WTC11 (cell line): Measurements from ENCODE around the gene FNDC5. TPM values are rescaled to one million over a fixed set of nuclear protein-coding genes. Genes with fewer than 3 reads are reported as not detected.

Experiments
- ATAC-seq: fragments of 200-7000 bp; cut with Tn5 transposase; 2 replicates; pipeline ENCODE4 v1.10.0; 2021; ENCODE audit warnings: mild to moderate bottlenecking, moderate library complexity
- CTCF ChIA-PET: fragments of 300-600 bp; sonication (Branson Sonifier 250); formaldehyde crosslinking; loops from one replicate; lab custom pipeline; 2021; ENCODE audit warnings: antibody characterized with exemption; lab: Charles Lee
- POLR2A ChIA-PET: fragments of 350-600 bp; sonication (Branson Sonifier 250); formaldehyde crosslinking; loops from one replicate; lab custom pipeline; 2021; ENCODE audit warnings: antibody characterized with exemption; lab: Charles Lee
- DNase-seq: peaks from one replicate; pipeline ENCODE4 v3.0.0; 2021; ENCODE audit warnings: low spot score
- H3K27ac Mint-ChIP-seq: 2 replicates; pipeline ENCODE4 v1.8.0; 2021; ENCODE audit warnings: mixed read lengths
- H3K27me3 Mint-ChIP-seq: 2 replicates; pipeline ENCODE4 v1.8.0; 2021; ENCODE audit warnings: low read depth, mild to moderate bottlenecking, moderate library complexity, mixed read lengths
- H3K36me3 Mint-ChIP-seq: 2 replicates; pipeline ENCODE4 v1.8.0; 2021; ENCODE audit warnings: mixed read lengths
- H3K4me1 Mint-ChIP-seq: 2 replicates; pipeline ENCODE4 v1.8.0; 2022; ENCODE audit warnings: mixed read lengths
- H3K4me3 Mint-ChIP-seq: 2 replicates; pipeline ENCODE4 v1.8.0; 2021; ENCODE audit warnings: mild to moderate bottlenecking, moderate library complexity, mixed read lengths
- H3K9me3 Mint-ChIP-seq: 2 replicates; pipeline ENCODE4 v1.8.0; 2021; ENCODE audit warnings: mixed read lengths
- EMX1 ChIP-seq: fragments of 250-450 bp; sonication (Bioruptor Pico); IDR thresholded peaks from 2 replicates; pipeline ENCODE4 v1.8.0; 2021; ENCODE audit warnings: mild to moderate bottlenecking
- KAT7 ChIP-seq: sonication (generic); formaldehyde crosslinking; IDR thresholded peaks from 2 replicates; pipeline ENCODE4 v1.8.1; 2023; ENCODE audit warnings: missing genetic modification reagents, mild to moderate bottlenecking, borderline replicate concordance
- MYBL2 ChIP-seq: sonication (generic); formaldehyde crosslinking; IDR thresholded peaks from 2 replicates; pipeline ENCODE4 v1.8.1; 2023; ENCODE audit warnings: mild to moderate bottlenecking, moderate library complexity, missing genetic modification reagents
- NFATC4 ChIP-seq: fragments of 250-450 bp; sonication (Bioruptor Pico); IDR thresholded peaks from 2 replicates; pipeline ENCODE4 v1.9.0; 2021; ENCODE audit warnings: mild to moderate bottlenecking
- NFE2L1 ChIP-seq: sonication (generic); formaldehyde crosslinking; IDR thresholded peaks from 2 replicates; pipeline ENCODE4 v1.8.1; 2023; ENCODE audit warnings: missing genetic modification reagents
- ZNF423 ChIP-seq: fragments of 250-450 bp; sonication (Bioruptor Pico); IDR thresholded peaks from 2 replicates; pipeline ENCODE4 v2.1.2; 2022; ENCODE audit warnings: mild to moderate bottlenecking, moderate library complexity
- total RNA-seq: library from RNA; stranded (reverse); gene quantifications from 3 replicates; pipeline ENCODE4 v1.2.3, GENCODE V29; 2021
- TF ChIP-seq, protein P1 (sequence below): sonication (generic); formaldehyde crosslinking; IDR thresholded peaks from 2 replicates; pipeline ENCODE4 v1.8.0; 2022; ENCODE audit warnings: mild to moderate bottlenecking, missing genetic modification reagents
- TF ChIP-seq, protein P2 (sequence below): sonication (generic); formaldehyde crosslinking; IDR thresholded peaks from 2 replicates; pipeline ENCODE4 v1.8.1; 2022; ENCODE audit warnings: low read depth, mild to moderate bottlenecking, moderate library complexity, missing genetic modification reagents, borderline replicate concordance
- TF ChIP-seq, protein P3 (sequence below): sonication (generic); formaldehyde crosslinking; IDR thresholded peaks from 2 replicates; pipeline ENCODE4 v1.8.0; 2023; ENCODE audit warnings: mild to moderate bottlenecking, missing genetic modification reagents
- TF ChIP-seq, protein P4 (sequence below): fragments of 250-450 bp; sonication (Bioruptor Pico); conservative IDR thresholded peaks from 2 replicates; pipeline ENCODE4 v1.9.0; 2021; ENCODE audit warnings: mild to moderate bottlenecking
- TF ChIP-seq, protein P5 (sequence below): fragments of 250-450 bp; sonication (Bioruptor Pico); IDR thresholded peaks from 2 replicates; pipeline ENCODE4 v1.9.0; 2021; ENCODE audit warnings: mild to moderate bottlenecking
- TF ChIP-seq, protein P6 (sequence below): sonication (generic); formaldehyde crosslinking; IDR thresholded peaks from 2 replicates; pipeline ENCODE4 v1.8.1; 2023; ENCODE audit warnings: mild to moderate bottlenecking, missing genetic modification reagents, borderline replicate concordance
- TF ChIP-seq, protein P7 (sequence below): sonication (generic); formaldehyde crosslinking; IDR thresholded peaks from 2 replicates; pipeline ENCODE4 v1.8.0; 2023; ENCODE audit warnings: missing genetic modification reagents, mild to moderate bottlenecking, borderline replicate concordance
- TF ChIP-seq, protein P8 (sequence below): sonication (generic); formaldehyde crosslinking; IDR thresholded peaks from 2 replicates; pipeline ENCODE4 v1.8.1; 2023; ENCODE audit warnings: mild to moderate bottlenecking, missing genetic modification reagents

Gene FNDC5
- total RNA-seq, 1 experiment from 2014 or later = 1.2 TPM

DNA sequence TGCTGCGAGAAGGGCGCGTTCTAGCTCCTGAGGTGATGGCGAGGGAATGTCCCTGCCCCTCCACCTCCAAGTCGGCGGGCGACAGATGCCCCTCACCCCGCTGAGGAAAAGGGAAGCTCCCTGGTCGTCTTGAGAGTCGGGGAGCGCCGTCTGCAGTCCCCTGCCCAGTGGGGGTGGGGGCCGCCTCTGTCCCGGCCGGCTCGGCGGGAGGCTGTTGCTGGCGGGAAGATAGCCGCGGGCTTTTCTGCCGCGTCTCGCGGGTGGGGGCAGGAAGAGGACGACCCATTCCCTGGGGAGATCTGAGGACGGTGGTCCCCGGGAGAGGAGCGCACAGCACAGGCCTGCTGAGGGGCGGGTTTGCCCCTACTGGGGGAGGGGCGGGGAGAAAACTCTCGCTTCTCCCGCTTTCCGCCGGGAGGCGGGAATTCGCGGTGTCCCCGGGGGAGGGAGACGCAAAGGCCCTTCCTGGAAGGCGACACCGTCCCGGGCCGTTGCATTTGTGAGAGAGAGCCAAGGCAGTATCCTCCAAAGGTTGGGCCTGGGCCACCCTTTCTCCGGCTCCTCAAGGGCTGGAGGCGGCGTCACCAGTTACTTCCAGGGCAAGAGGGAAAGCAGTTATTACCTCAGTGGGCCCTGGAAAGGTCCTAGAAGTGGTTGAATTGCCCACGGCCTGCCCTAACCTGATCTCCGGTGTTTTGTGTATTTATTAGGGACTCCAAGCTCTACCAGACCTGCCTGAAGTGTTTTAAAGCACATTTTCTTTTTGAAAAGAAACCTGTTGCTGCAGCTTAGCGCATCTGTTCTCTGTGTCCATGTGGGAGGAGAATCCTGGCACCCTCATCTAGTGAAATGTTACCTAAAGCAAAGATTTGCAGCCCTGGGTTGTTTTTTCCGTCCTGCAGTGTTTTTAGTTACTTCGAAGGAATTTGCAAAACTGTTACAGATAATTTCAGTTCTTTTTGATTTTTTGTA, 52.6 kb downstream of the FNDC5 start:
- peak overlapping the region; percentile 100 for H3K4me3 Mint-ChIP-seq
- H3K9me3 Mint-ChIP-seq = no peaks in the 10 kb centered on the region; the same call in 1 of the 2 replicates
- peaks cover 15% of the 10 kb centered on the region for H3K36me3 Mint-ChIP-seq
- H3K27ac Mint-ChIP-seq = peak overlapping the region; percentile 97
- ChIA-PET POLR2A (interaction anchor here (1.0 to 1.4 kb wide), 3 partner anchors 43 to 424 kb away, joined by 3 to 5 read pairs (median 4); partner anchors contain the start of gene BSDC1), CTCF (interaction anchor here (1.1 to 1.9 kb wide), 2 partner anchors 53 to 58 kb away, joined by 3 to 5 read pairs; no protein-coding TSS in a partner anchor)
- ATAC-seq (peak; percentile 25), DNase-seq (peak; percentile 80)
- H3K27me3 Mint-ChIP-seq = no peaks in the 10 kb centered on the region
- H3K4me1 Mint-ChIP-seq = peaks cover 42% of the 10 kb centered on the region
- 0 out of 2 replicates have a peak, but pooled peaks have one; percentile 58 for TF ChIP-seq MYBL2 (CRISPR knock-in tag)
- TF ChIP-seq, protein P1, sequence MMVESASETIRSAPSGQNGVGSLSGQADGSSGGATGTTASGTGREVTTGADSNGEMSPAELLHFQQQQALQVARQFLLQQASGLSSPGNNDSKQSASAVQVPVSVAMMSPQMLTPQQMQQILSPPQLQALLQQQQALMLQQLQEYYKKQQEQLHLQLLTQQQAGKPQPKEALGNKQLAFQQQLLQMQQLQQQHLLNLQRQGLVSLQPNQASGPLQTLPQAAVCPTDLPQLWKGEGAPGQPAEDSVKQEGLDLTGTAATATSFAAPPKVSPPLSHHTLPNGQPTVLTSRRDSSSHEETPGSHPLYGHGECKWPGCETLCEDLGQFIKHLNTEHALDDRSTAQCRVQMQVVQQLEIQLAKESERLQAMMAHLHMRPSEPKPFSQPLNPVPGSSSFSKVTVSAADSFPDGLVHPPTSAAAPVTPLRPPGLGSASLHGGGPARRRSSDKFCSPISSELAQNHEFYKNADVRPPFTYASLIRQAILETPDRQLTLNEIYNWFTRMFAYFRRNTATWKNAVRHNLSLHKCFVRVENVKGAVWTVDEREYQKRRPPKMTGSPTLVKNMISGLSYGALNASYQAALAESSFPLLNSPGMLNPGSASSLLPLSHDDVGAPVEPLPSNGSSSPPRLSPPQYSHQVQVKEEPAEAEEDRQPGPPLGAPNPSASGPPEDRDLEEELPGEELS (CRISPR knock-in tag) = 0 out of 2 replicates have a peak, but pooled peaks have one; percentile 13
- TF ChIP-seq KAT7 (CRISPR knock-in tag) = peak; percentile 42; the same call in 1 of the 2 replicates
- TF ChIP-seq EMX1 = 0 out of 2 replicates have a peak, but pooled peaks have one; percentile 21
- TF ChIP-seq ZNF423 (CRISPR knock-in tag) = peak; percentile 65
- TF ChIP-seq, protein P2, sequence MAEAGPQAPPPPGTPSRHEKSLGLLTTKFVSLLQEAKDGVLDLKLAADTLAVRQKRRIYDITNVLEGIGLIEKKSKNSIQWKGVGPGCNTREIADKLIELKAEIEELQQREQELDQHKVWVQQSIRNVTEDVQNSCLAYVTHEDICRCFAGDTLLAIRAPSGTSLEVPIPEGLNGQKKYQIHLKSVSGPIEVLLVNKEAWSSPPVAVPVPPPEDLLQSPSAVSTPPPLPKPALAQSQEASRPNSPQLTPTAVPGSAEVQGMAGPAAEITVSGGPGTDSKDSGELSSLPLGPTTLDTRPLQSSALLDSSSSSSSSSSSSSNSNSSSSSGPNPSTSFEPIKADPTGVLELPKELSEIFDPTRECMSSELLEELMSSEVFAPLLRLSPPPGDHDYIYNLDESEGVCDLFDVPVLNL (CRISPR knock-in tag) = peak; percentile 87; the same call in 1 of the 2 replicates
- TF ChIP-seq, protein P3, sequence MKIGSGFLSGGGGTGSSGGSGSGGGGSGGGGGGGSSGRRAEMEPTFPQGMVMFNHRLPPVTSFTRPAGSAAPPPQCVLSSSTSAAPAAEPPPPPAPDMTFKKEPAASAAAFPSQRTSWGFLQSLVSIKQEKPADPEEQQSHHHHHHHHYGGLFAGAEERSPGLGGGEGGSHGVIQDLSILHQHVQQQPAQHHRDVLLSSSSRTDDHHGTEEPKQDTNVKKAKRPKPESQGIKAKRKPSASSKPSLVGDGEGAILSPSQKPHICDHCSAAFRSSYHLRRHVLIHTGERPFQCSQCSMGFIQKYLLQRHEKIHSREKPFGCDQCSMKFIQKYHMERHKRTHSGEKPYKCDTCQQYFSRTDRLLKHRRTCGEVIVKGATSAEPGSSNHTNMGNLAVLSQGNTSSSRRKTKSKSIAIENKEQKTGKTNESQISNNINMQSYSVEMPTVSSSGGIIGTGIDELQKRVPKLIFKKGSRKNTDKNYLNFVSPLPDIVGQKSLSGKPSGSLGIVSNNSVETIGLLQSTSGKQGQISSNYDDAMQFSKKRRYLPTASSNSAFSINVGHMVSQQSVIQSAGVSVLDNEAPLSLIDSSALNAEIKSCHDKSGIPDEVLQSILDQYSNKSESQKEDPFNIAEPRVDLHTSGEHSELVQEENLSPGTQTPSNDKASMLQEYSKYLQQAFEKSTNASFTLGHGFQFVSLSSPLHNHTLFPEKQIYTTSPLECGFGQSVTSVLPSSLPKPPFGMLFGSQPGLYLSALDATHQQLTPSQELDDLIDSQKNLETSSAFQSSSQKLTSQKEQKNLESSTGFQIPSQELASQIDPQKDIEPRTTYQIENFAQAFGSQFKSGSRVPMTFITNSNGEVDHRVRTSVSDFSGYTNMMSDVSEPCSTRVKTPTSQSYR (CRISPR knock-in tag) = peak; percentile 47
- peak; percentile 59; the same call in 1 of the 2 replicates for TF ChIP-seq NFE2L1 (CRISPR knock-in tag)
- TF ChIP-seq, protein P4, sequence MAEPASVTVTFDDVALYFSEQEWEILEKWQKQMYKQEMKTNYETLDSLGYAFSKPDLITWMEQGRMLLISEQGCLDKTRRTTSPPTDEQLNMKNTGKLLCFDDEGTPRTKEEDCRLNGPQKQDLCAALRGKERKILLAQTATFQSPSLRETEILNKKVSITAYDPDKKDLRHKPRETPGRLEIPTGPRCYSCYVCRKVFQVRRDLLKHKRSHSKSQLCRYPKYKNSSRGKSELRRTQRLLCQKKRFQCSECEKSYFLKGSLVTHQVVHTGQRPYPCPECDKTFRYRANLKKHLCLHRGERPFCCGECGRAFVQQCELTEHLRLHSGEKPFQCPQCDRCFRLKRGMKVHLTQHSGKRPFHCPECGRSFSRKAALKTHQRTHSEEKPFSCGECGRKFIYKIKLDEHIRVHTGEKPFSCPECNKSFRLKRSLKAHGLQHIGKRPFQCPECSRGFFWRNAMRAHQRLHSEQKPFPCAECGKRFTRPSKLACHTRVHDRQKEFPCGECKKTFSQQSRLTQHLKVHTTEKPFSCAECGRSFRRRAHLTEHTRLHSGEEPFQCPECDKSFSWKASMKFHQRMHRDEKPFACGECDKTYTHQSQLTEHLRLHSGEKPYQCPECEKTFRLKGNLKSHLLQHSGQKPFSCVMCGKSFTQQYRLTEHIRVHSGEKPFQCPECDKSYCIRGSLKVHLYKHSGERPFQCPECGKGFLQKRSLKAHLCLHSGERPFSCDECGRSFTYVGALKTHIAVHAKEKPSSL (CRISPR knock-in tag) = 0 out of 2 replicates have a peak, but pooled peaks have one; percentile 24
- TF ChIP-seq, protein P5, sequence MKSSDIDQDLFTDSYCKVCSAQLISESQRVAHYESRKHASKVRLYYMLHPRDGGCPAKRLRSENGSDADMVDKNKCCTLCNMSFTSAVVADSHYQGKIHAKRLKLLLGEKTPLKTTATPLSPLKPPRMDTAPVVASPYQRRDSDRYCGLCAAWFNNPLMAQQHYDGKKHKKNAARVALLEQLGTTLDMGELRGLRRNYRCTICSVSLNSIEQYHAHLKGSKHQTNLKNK (CRISPR knock-in tag) = no peak
- TF ChIP-seq NFATC4 (CRISPR knock-in tag) = no peak
- TF ChIP-seq, protein P6, sequence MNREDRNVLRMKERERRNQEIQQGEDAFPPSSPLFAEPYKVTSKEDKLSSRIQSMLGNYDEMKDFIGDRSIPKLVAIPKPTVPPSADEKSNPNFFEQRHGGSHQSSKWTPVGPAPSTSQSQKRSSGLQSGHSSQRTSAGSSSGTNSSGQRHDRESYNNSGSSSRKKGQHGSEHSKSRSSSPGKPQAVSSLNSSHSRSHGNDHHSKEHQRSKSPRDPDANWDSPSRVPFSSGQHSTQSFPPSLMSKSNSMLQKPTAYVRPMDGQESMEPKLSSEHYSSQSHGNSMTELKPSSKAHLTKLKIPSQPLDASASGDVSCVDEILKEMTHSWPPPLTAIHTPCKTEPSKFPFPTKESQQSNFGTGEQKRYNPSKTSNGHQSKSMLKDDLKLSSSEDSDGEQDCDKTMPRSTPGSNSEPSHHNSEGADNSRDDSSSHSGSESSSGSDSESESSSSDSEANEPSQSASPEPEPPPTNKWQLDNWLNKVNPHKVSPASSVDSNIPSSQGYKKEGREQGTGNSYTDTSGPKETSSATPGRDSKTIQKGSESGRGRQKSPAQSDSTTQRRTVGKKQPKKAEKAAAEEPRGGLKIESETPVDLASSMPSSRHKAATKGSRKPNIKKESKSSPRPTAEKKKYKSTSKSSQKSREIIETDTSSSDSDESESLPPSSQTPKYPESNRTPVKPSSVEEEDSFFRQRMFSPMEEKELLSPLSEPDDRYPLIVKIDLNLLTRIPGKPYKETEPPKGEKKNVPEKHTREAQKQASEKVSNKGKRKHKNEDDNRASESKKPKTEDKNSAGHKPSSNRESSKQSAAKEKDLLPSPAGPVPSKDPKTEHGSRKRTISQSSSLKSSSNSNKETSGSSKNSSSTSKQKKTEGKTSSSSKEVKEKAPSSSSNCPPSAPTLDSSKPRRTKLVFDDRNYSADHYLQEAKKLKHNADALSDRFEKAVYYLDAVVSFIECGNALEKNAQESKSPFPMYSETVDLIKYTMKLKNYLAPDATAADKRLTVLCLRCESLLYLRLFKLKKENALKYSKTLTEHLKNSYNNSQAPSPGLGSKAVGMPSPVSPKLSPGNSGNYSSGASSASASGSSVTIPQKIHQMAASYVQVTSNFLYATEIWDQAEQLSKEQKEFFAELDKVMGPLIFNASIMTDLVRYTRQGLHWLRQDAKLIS (CRISPR knock-in tag) = 0 out of 2 replicates have a peak, but pooled peaks have one; percentile 82
- TF ChIP-seq, protein P7, sequence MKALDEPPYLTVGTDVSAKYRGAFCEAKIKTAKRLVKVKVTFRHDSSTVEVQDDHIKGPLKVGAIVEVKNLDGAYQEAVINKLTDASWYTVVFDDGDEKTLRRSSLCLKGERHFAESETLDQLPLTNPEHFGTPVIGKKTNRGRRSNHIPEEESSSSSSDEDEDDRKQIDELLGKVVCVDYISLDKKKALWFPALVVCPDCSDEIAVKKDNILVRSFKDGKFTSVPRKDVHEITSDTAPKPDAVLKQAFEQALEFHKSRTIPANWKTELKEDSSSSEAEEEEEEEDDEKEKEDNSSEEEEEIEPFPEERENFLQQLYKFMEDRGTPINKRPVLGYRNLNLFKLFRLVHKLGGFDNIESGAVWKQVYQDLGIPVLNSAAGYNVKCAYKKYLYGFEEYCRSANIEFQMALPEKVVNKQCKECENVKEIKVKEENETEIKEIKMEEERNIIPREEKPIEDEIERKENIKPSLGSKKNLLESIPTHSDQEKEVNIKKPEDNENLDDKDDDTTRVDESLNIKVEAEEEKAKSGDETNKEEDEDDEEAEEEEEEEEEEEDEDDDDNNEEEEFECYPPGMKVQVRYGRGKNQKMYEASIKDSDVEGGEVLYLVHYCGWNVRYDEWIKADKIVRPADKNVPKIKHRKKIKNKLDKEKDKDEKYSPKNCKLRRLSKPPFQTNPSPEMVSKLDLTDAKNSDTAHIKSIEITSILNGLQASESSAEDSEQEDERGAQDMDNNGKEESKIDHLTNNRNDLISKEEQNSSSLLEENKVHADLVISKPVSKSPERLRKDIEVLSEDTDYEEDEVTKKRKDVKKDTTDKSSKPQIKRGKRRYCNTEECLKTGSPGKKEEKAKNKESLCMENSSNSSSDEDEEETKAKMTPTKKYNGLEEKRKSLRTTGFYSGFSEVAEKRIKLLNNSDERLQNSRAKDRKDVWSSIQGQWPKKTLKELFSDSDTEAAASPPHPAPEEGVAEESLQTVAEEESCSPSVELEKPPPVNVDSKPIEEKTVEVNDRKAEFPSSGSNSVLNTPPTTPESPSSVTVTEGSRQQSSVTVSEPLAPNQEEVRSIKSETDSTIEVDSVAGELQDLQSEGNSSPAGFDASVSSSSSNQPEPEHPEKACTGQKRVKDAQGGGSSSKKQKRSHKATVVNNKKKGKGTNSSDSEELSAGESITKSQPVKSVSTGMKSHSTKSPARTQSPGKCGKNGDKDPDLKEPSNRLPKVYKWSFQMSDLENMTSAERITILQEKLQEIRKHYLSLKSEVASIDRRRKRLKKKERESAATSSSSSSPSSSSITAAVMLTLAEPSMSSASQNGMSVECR (CRISPR knock-in tag) = no peak
- TF ChIP-seq, protein P8, sequence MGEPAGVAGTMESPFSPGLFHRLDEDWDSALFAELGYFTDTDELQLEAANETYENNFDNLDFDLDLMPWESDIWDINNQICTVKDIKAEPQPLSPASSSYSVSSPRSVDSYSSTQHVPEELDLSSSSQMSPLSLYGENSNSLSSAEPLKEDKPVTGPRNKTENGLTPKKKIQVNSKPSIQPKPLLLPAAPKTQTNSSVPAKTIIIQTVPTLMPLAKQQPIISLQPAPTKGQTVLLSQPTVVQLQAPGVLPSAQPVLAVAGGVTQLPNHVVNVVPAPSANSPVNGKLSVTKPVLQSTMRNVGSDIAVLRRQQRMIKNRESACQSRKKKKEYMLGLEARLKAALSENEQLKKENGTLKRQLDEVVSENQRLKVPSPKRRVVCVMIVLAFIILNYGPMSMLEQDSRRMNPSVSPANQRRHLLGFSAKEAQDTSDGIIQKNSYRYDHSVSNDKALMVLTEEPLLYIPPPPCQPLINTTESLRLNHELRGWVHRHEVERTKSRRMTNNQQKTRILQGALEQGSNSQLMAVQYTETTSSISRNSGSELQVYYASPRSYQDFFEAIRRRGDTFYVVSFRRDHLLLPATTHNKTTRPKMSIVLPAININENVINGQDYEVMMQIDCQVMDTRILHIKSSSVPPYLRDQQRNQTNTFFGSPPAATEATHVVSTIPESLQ (CRISPR knock-in tag) = no peak
